CD8-positive, alpha-beta memory T cell (primary cell): Measurements from ENCODE around the gene CD99. TPM values are rescaled to one million over a fixed set of nuclear protein-coding genes. Genes with fewer than 3 reads are reported as not detected.

ENCODE experiments used
- CTCF ChIA-PET: fragments of 350-600 bp; sonication (Branson Sonifier 250); formaldehyde crosslinking; loops from one replicate; lab custom pipeline; 2021; ENCODE audit warnings: antibody characterized with exemption; lab: Charles Lee
- POLR2A ChIA-PET: fragments of 350-600 bp; sonication (Branson Sonifier 250); formaldehyde crosslinking; loops from one replicate; lab custom pipeline; 2021; ENCODE audit warnings: antibody characterized with exemption; lab: Charles Lee
- DNase-seq, 5 donors: peaks; one replicate each; pipeline versions ENCODE4 v3.0.0 to v3.0.0-alpha.2; 2020 to 2022; ENCODE audit warnings: mixed read lengths in 1 of 5
- H3K27ac ChIP-seq: one replicate; pipeline ENCODE4 v1.7.0; 2013; ENCODE audit warnings: low read depth, mild to moderate bottlenecking, low read length, moderate library complexity
- H3K27me3 ChIP-seq: 2 replicates; pipeline ENCODE4 v1.7.0; 2013; ENCODE audit warnings: low read length, mild to moderate bottlenecking; ENCODE audit not compliant: insufficient read depth, poor library complexity, severe bottlenecking
- H3K36me3 ChIP-seq: 2 replicates; pipeline ENCODE4 v1.7.0; 2013; ENCODE audit warnings: mild to moderate bottlenecking, low read length, moderate library complexity; ENCODE audit not compliant: insufficient read depth
- H3K4me1 ChIP-seq: 2 replicates; pipeline ENCODE4 v1.7.0; 2013; ENCODE audit warnings: mild to moderate bottlenecking, low read length, moderate library complexity; ENCODE audit not compliant: insufficient read depth
- H3K4me3 ChIP-seq: 2 replicates; pipeline ENCODE4 v1.7.0; 2013; ENCODE audit warnings: mild to moderate bottlenecking, low read length
- H3K9me3 ChIP-seq: 2 replicates; pipeline ENCODE4 v1.7.0; 2013; ENCODE audit warnings: mild to moderate bottlenecking, low read length
- H3K27ac Mint-ChIP-seq, 8 donors: one replicate each; pipeline ENCODE4 v1.8.0; 2020 to 2021; ENCODE audit warnings: mixed read lengths in 8 of 8, mild to moderate bottlenecking in 6 of 8, inconsistent platforms in 3 of 8, moderate library complexity in 3 of 8
- H3K27me3 Mint-ChIP-seq, 2 donors: one replicate each; pipeline ENCODE4 v1.8.0; 2020 to 2021; ENCODE audit warnings: mixed read lengths in 2 of 2, mild to moderate bottlenecking in 1 of 2, moderate library complexity in 1 of 2
- H3K36me3 Mint-ChIP-seq, 3 donors: one replicate each; pipeline ENCODE4 v1.8.0; 2020 to 2021; ENCODE audit warnings: mixed read lengths in 3 of 3, inconsistent platforms in 1 of 3, mild to moderate bottlenecking in 1 of 3
- H3K4me1 Mint-ChIP-seq, 3 donors: one replicate each; pipeline ENCODE4 v1.8.0; 2020 to 2021; ENCODE audit warnings: mixed read lengths in 3 of 3, inconsistent platforms in 1 of 3, mild to moderate bottlenecking in 1 of 3
- H3K4me3 Mint-ChIP-seq, 7 donors: one replicate each; pipeline ENCODE4 v1.8.0; 2020 to 2021; ENCODE audit warnings: mixed read lengths in 7 of 7, mild to moderate bottlenecking in 6 of 7, moderate library complexity in 4 of 7, inconsistent platforms in 2 of 7
- H3K9me3 Mint-ChIP-seq, 5 donors: one replicate each; pipeline ENCODE4 v1.8.0; 2020 to 2022; ENCODE audit warnings: mixed read lengths in 5 of 5, mild to moderate bottlenecking in 3 of 5, moderate library complexity in 2 of 5, inconsistent platforms in 1 of 5
- polyA plus RNA-seq: library from polyadenylated mRNA; unstranded; fragments of 300-500 nt; fragmentation: Illumina TruSeq; gene quantifications from one replicate; pipeline ENCODE4 v1.2.3, GENCODE V29; 2021
- total RNA-seq, 2 experiments: library from RNA; stranded (reverse); gene quantifications; one replicate each; pipeline ENCODE4 v1.2.3, GENCODE V29; 2021

The CD99 gene
- total and polyA plus RNA-seq, 3 experiments from 2014 or later = 234 to 548 (median 240) TPM

GRCh38 chrX:2652106-2652505 is 39.0 kb upstream of the CD99 start:
- no peaks in the 10 kb centered on the region for H3K27me3 ChIP-seq
- ChIA-PET POLR2A (no interaction called here), CTCF (no interaction called here)
- no peaks in the 10 kb centered on the region for H3K4me1 Mint-ChIP-seq
- no peak overlapping the region for H3K4me3 Mint-ChIP-seq
- no peak for DNase-seq
- H3K9me3 ChIP-seq = no peaks in the 10 kb centered on the region
- no peaks in the 10 kb centered on the region for H3K9me3 Mint-ChIP-seq
- H3K4me3 ChIP-seq = no peak overlapping the region
- no peaks in the 10 kb centered on the region for H3K36me3 ChIP-seq
- H3K27ac Mint-ChIP-seq = no peak overlapping the region
- H3K27me3 Mint-ChIP-seq = no peaks in the 10 kb centered on the region
- no peak overlapping the region for H3K27ac ChIP-seq
- H3K4me1 ChIP-seq = no peaks in the 10 kb centered on the region
- peaks cover 9 to 13% (median 12%) of the 10 kb centered on the region in 3 donors for H3K36me3 Mint-ChIP-seq

- H3K4me3 ChIP-seq = no peak overlapping the region
- Mint-ChIP-seq H3K9me3 (no peaks in the 10 kb centered on the region), H3K4me1 (no peaks in the 10 kb centered on the region), H3K4me3 (no peak overlapping the region), H3K36me3 (peaks cover 0 to 8% (median 2%) of the 10 kb centered on the region in 3 donors), H3K27me3 (no peaks in the 10 kb centered on the region), H3K27ac (peak overlapping the region in 2 of 8 donors; percentile 11 to 36)
- no peak overlapping the region for H3K27ac ChIP-seq
- H3K36me3 ChIP-seq = no peaks in the 10 kb centered on the region
- H3K27me3 ChIP-seq = no peaks in the 10 kb centered on the region
- ChIA-PET CTCF (no interaction called here), POLR2A (no interaction called here)
- no peak for DNase-seq
- H3K4me1 ChIP-seq = no peaks in the 10 kb centered on the region
- H3K9me3 ChIP-seq = no peaks in the 10 kb centered on the region
Measured at GRCh38 chrX:2654436-2655340, 36.4 kb upstream of the CD99 start.

GRCh38 chrX:2656257-2656836 is 34.7 kb upstream of the CD99 start:
- H3K36me3 ChIP-seq = no peaks in the 10 kb centered on the region
- peaks cover 0 to 4% (median 3%) of the 10 kb centered on the region in 3 donors for H3K36me3 Mint-ChIP-seq
- H3K27ac ChIP-seq = no peak overlapping the region
- CTCF ChIA-PET = no interaction called here
- DNase-seq = no peak
- no peaks in the 10 kb centered on the region for H3K27me3 Mint-ChIP-seq
- no peaks in the 10 kb centered on the region for H3K9me3 ChIP-seq
- peak overlapping the region in 1 of 8 donors; percentile 6 for H3K27ac Mint-ChIP-seq
- no peak overlapping the region for H3K4me3 Mint-ChIP-seq
- H3K9me3 Mint-ChIP-seq = no peaks in the 10 kb centered on the region
- no peaks in the 10 kb centered on the region for H3K4me1 ChIP-seq
- H3K4me1 Mint-ChIP-seq = no peaks in the 10 kb centered on the region
- H3K27me3 ChIP-seq = no peaks in the 10 kb centered on the region
- no peak overlapping the region for H3K4me3 ChIP-seq
- POLR2A ChIA-PET = no interaction called here

- no peak overlapping the region for H3K4me3 Mint-ChIP-seq
- no peaks in the 10 kb centered on the region for H3K36me3 ChIP-seq
- ChIA-PET CTCF (no interaction called here), POLR2A (no interaction called here)
- no peaks in the 10 kb centered on the region for H3K9me3 ChIP-seq
- H3K27me3 Mint-ChIP-seq = no peaks in the 10 kb centered on the region
- H3K9me3 Mint-ChIP-seq = no peaks in the 10 kb centered on the region
- H3K4me3 ChIP-seq = no peak overlapping the region
- H3K27ac Mint-ChIP-seq = no peak overlapping the region
- H3K36me3 Mint-ChIP-seq = peaks cover 0 to 4% (median 4%) of the 10 kb centered on the region in 3 donors
- no peak for DNase-seq
- H3K4me1 Mint-ChIP-seq = no peaks in the 10 kb centered on the region
- no peaks in the 10 kb centered on the region for H3K4me1 ChIP-seq
- no peaks in the 10 kb centered on the region for H3K27me3 ChIP-seq
- no peak overlapping the region for H3K27ac ChIP-seq
Measured at GRCh38 chrX:2657532-2658113, 33.5 kb upstream of the CD99 start.

- Mint-ChIP-seq H3K4me3 (no peak overlapping the region), H3K9me3 (no peaks in the 10 kb centered on the region), H3K27me3 (no peaks in the 10 kb centered on the region), H3K4me1 (no peaks in the 10 kb centered on the region), H3K27ac (peak overlapping the region in 4 of 8 donors; percentile 6 to 48 (median 30)), H3K36me3 (peaks cover 0 to 4% (median under 1%) of the 10 kb centered on the region in 3 donors)
- DNase-seq = no peak
- Histone ChIP-seq H3K4me1 (no peaks in the 10 kb centered on the region), H3K9me3 (no peaks in the 10 kb centered on the region), H3K36me3 (no peaks in the 10 kb centered on the region), H3K27me3 (no peaks in the 10 kb centered on the region), H3K4me3 (no peak overlapping the region), H3K27ac (no peak overlapping the region)
- POLR2A ChIA-PET = no interaction called here
- CTCF ChIA-PET = no interaction called here
Measured at GRCh38 chrX:2658585-2659292, 32.4 kb upstream of the CD99 start.

GRCh38 chrX:2662586-2662985 is 28.5 kb upstream of the CD99 start:
- no peak overlapping the region for H3K4me3 ChIP-seq
- no peaks in the 10 kb centered on the region for H3K9me3 Mint-ChIP-seq
- H3K27me3 Mint-ChIP-seq = no peaks in the 10 kb centered on the region
- no peak overlapping the region for H3K4me3 Mint-ChIP-seq
- no peak overlapping the region for H3K27ac Mint-ChIP-seq
- no peaks in the 10 kb centered on the region for H3K27me3 ChIP-seq
- H3K36me3 ChIP-seq = no peaks in the 10 kb centered on the region
- no peaks in the 10 kb centered on the region for H3K4me1 ChIP-seq
- H3K9me3 ChIP-seq = no peaks in the 10 kb centered on the region
- ChIA-PET POLR2A (no interaction called here), CTCF (no interaction called here)
- DNase-seq = no peak
- H3K4me1 Mint-ChIP-seq = peaks cover 0 to 4% (median 3%) of the 10 kb centered on the region in 3 donors
- peaks cover 0 to 3% (median 1%) of the 10 kb centered on the region in 3 donors for H3K36me3 Mint-ChIP-seq
- no peak overlapping the region for H3K27ac ChIP-seq

GRCh38 chrX:2664502-2664901 is 26.6 kb upstream of the CD99 start:
- no peak overlapping the region for H3K27ac Mint-ChIP-seq
- no peaks in the 10 kb centered on the region for H3K9me3 Mint-ChIP-seq

More at GRCh38 chrX:2664502-2664901, 26.6 kb upstream of the CD99 start:
- Mint-ChIP-seq H3K36me3 (peaks cover 0 to 3% (median 1%) of the 10 kb centered on the region in 3 donors), H3K4me1 (peaks cover 0 to 4% (median 3%) of the 10 kb centered on the region in 3 donors), H3K27me3 (no peaks in the 10 kb centered on the region), H3K4me3 (no peak overlapping the region)
- Histone ChIP-seq H3K27ac (no peak overlapping the region), H3K4me3 (no peak overlapping the region), H3K4me1 (no peaks in the 10 kb centered on the region), H3K9me3 (no peaks in the 10 kb centered on the region), H3K36me3 (no peaks in the 10 kb centered on the region), H3K27me3 (no peaks in the 10 kb centered on the region)
- POLR2A ChIA-PET = no interaction called here
- DNase-seq = no peak
- CTCF ChIA-PET = no interaction called here
